Measurements from ENCODE around the gene GOSR2. TPM values are rescaled to one million over a fixed set of nuclear protein-coding genes. Genes with fewer than 3 reads are reported as not detected.

GOSR2 gene
- total and polyA plus RNA-seq, 9 of the 15 experiments (the other 6 are each of a cell fraction or from before 2014, with no cell fraction given) = 32.7 to 96.3 (median 48.9) TPM

DNA sequence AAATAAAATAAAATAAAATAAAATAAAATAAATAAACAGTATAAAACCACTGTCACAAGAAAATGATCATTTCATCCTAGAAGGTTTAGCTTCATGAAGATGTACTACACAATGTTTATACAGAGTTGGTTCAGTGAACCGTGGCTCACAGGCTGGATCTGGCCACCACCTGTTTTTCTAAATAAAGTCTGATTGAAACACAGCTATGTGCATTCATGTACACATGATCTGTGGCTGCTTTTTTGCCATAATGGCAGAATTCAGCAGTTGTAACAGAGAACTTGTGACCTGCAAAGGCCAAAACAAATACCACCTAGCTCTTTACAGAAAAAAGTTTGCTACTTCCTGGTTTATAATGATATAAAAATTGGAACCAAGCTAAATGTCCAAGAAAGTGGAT lies 68.7 kb downstream of the GOSR2 start:
- intact Hi-C loops (cut with micrococcal nuclease) (no loop called here), in situ Hi-C loops (cut with MboI) (loop anchor here (25.0 kb wide), 1 partner anchor 621 kb away; no protein-coding TSS in a partner anchor)
- Histone ChIP-seq H3K9me1 (ENCODE audit: control insufficient read depth, insufficient read depth, low read length) (no peaks in the 10 kb centered on the region), H3K27ac (ENCODE audit: extremely low read depth, low read depth, low read length) (no peak overlapping the region), H3K36me3 (ENCODE audit: control insufficient read depth, insufficient read depth, low read length) (no peaks in the 10 kb centered on the region), H3K27me3 (ENCODE audit: control insufficient read depth in 2 of 2, insufficient read depth in 2 of 2, low read length in 2 of 2) (peaks cover 18 to 24% of the 10 kb centered on the region in 2 experiments; a peak in 4 of 5 replicates), H3K9me3 (replicated peaks; ENCODE audit: control insufficient read depth, insufficient read depth, low read depth, low read length) (no peaks in the 10 kb centered on the region), H3K4me2 (ENCODE audit: insufficient read depth, low read length) (no peak overlapping the region), H4K20me1 (replicated peaks; ENCODE audit: control insufficient read depth, insufficient read depth, low read length) (peaks cover under 1% of the 10 kb centered on the region; the same call in 1 of the 2 replicates), H3K4me3 (no peak overlapping the region), H3K9ac (ENCODE audit: insufficient read depth in 1 of 2, low read depth in 2 of 2, low read length in 2 of 2) (no peak overlapping the region), H3K4me1 (replicated peaks in 1 of 2; ENCODE audit: control insufficient read depth in 2 of 2, insufficient read depth in 2 of 2, low read length in 2 of 2) (no peaks in the 10 kb centered on the region), H2AFZ (ENCODE audit: low read depth, low read length) (no peak overlapping the region), H3K79me2 (ENCODE audit: control insufficient read depth, insufficient read depth, low read length) (no peaks in the 10 kb centered on the region)
- ATAC-seq (no peak), DNase-seq (ENCODE audit: extremely low read depth in 1 of 4, low spot score in 3 of 4) (no peak), FAIRE-seq (no peak)
- 0% methylated on average over 1 of the region's 1 CpG for WGBS (ENCODE audit: insufficient coverage, low coverage, missing lambda C conversion rate)
- CTCF ChIA-PET (ENCODE audit: low intra/inter-chr PET ratio) = no interaction called here
- no TSS peak for BruUV-seq (replicated peaks)
- POLR2A ChIA-PET = interaction anchor here (0.6 kb wide), 1 partner anchor 51 kb away, joined by 4 read pairs; no protein-coding TSS in a partner anchor
- TF ChIP-seq, protein P1, sequence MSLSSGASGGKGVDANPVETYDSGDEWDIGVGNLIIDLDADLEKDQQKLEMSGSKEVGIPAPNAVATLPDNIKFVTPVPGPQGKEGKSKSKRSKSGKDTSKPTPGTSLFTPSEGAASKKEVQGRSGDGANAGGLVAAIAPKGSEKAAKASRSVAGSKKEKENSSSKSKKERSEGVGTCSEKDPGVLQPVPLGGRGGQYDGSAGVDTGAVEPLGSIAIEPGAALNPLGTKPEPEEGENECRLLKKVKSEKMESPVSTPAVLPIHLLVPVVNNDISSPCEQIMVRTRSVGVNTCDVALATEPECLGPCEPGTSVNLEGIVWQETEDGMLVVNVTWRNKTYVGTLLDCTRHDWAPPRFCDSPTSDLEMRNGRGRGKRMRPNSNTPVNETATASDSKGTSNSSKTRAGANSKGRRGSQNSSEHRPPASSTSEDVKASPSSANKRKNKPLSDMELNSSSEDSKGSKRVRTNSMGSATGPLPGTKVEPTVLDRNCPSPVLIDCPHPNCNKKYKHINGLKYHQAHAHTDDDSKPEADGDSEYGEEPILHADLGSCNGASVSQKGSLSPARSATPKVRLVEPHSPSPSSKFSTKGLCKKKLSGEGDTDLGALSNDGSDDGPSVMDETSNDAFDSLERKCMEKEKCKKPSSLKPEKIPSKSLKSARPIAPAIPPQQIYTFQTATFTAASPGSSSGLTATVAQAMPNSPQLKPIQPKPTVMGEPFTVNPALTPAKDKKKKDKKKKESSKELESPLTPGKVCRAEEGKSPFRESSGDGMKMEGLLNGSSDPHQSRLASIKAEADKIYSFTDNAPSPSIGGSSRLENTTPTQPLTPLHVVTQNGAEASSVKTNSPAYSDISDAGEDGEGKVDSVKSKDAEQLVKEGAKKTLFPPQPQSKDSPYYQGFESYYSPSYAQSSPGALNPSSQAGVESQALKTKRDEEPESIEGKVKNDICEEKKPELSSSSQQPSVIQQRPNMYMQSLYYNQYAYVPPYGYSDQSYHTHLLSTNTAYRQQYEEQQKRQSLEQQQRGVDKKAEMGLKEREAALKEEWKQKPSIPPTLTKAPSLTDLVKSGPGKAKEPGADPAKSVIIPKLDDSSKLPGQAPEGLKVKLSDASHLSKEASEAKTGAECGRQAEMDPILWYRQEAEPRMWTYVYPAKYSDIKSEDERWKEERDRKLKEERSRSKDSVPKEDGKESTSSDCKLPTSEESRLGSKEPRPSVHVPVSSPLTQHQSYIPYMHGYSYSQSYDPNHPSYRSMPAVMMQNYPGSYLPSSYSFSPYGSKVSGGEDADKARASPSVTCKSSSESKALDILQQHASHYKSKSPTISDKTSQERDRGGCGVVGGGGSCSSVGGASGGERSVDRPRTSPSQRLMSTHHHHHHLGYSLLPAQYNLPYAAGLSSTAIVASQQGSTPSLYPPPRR (CRISPR knock-in tag; IDR thresholded peaks at IDR 0.05; ENCODE audit: borderline replicate concordance) = no peak
- no peak for TF ChIP-seq ZBTB7A (IDR thresholded peaks at IDR 0.05; ENCODE audit: borderline replicate concordance, control insufficient read depth, low read depth, low read length)
- no peak for TF ChIP-seq ZNF830 (CRISPR knock-in tag; IDR thresholded peaks at IDR 0.05)
- no peak for TF ChIP-seq HDAC2 (IDR thresholded peaks at IDR 0.05)
- no peak for TF ChIP-seq ZNF77 (CRISPR knock-in tag; IDR thresholded peaks at IDR 0.05)
- no peak for TF ChIP-seq ZNF124 (CRISPR knock-in tag; IDR thresholded peaks at IDR 0.05)
- TF ChIP-seq, protein P2, sequence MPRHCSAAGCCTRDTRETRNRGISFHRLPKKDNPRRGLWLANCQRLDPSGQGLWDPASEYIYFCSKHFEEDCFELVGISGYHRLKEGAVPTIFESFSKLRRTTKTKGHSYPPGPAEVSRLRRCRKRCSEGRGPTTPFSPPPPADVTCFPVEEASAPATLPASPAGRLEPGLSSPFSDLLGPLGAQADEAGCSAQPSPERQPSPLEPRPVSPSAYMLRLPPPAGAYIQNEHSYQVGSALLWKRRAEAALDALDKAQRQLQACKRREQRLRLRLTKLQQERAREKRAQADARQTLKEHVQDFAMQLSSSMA (CRISPR knock-in tag; IDR thresholded peaks at IDR 0.05) = no peak
- no peak for TF ChIP-seq ESRRA (IDR thresholded peaks at IDR 0.05; ENCODE audit: borderline replicate concordance, low read depth)
- TF ChIP-seq, protein P3, sequence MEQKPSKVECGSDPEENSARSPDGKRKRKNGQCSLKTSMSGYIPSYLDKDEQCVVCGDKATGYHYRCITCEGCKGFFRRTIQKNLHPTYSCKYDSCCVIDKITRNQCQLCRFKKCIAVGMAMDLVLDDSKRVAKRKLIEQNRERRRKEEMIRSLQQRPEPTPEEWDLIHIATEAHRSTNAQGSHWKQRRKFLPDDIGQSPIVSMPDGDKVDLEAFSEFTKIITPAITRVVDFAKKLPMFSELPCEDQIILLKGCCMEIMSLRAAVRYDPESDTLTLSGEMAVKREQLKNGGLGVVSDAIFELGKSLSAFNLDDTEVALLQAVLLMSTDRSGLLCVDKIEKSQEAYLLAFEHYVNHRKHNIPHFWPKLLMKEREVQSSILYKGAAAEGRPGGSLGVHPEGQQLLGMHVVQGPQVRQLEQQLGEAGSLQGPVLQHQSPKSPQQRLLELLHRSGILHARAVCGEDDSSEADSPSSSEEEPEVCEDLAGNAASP (IDR thresholded peaks at IDR 0.05) = no peak
- TF ChIP-seq ZNF232 (CRISPR knock-in tag; IDR thresholded peaks at IDR 0.05) = no peak
- no peak for TF ChIP-seq SNIP1 (IDR thresholded peaks at IDR 0.05; ENCODE audit: low read depth)
- no peak for TF ChIP-seq FOXJ2 (tag; IDR thresholded peaks at IDR 0.05)
- no peak for TF ChIP-seq ETS2 (tag; IDR thresholded peaks at IDR 0.05; ENCODE audit: borderline replicate concordance, poor library complexity, severe bottlenecking)
- TF ChIP-seq, protein P4, sequence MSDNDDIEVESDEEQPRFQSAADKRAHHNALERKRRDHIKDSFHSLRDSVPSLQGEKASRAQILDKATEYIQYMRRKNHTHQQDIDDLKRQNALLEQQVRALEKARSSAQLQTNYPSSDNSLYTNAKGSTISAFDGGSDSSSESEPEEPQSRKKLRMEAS (CRISPR knock-in tag; IDR thresholded peaks at IDR 0.05) = no peak
- TF ChIP-seq NFIX (CRISPR knock-in tag; IDR thresholded peaks at IDR 0.05; ENCODE audit: low read depth) = no peak
- TF ChIP-seq MCM2 (IDR thresholded peaks at IDR 0.05; ENCODE audit: low read depth) = no peak
